Kidney epithelial cell (primary cell): ENCODE measurements around the gene LCN9. TPM values are rescaled to one million over a fixed set of nuclear protein-coding genes. Genes with fewer than 3 reads are reported as not detected.
"Not testable (repeated sequence)": the region's sequence is repeated elsewhere in the genome, so short reads cannot be mapped to it uniquely, and the experiment has no call there.

Source experiments
- DNase-seq: peaks from one replicate; pipeline ENCODE4 v3.0.0-alpha.2; 2010; ENCODE audit warnings: low read depth
- H3K27me3 ChIP-seq: 2 replicates; pipeline ENCODE4 v1.6.0; 2011; ENCODE audit warnings: low read length; ENCODE audit not compliant: control insufficient read depth, insufficient read depth
- H3K36me3 ChIP-seq: 2 replicates; pipeline ENCODE4 v1.5.1; 2011; ENCODE audit warnings: low read length; ENCODE audit not compliant: control insufficient read depth, insufficient read depth
- H3K4me3 ChIP-seq: 2 replicates; pipeline ENCODE4 v1.5.1; 2011; ENCODE audit warnings: low read depth, mild to moderate bottlenecking, control low read depth, low read length
- CTCF ChIP-seq: IDR thresholded peaks from 2 replicates; pipeline ENCODE4 v1.5.1; 2011; ENCODE audit warnings: mild to moderate bottlenecking, moderate library complexity, low read length, control low read depth, inconsistent platforms; ENCODE audit not compliant: insufficient read depth, poor library complexity, severe bottlenecking
- total RNA-seq: library from RNA; depleted of rRNA; stranded (reverse); fragments of >200 nt; gene quantifications from 2 replicates; pipeline ENCODE4 v1.2.3, GENCODE V29; 2015

The LCN9 gene
- total RNA-seq, 1 donor from 2014 or later, result not detected

GRCh38 chr9:135670721-135671590, 7.8 kb downstream of the LCN9 start:
- DNase-seq, result no peak
- peaks cover 2% of the 10 kb centered on the region for H3K27me3 ChIP-seq
- no peak for TF ChIP-seq CTCF

GRCh38 chr9:135671591-135672041, 8.5 kb downstream of the LCN9 start:
- H3K4me3 ChIP-seq, result no peak overlapping the region
- no peaks in the 10 kb centered on the region for H3K36me3 ChIP-seq
- DNase-seq, result no peak
- no peak for TF ChIP-seq CTCF
- H3K27me3 ChIP-seq, result peaks cover 2% of the 10 kb centered on the region

More at GRCh38 chr9:135670721-135671590, 7.8 kb downstream of the LCN9 start:
- Histone ChIP-seq H3K4me3 (no peak overlapping the region), H3K36me3 (no peaks in the 10 kb centered on the region)

GRCh38 chr9:135672786-135673185, 9.7 kb downstream of the LCN9 start:
- H3K4me3 ChIP-seq, H3K27me3 ChIP-seq, H3K36me3 ChIP-seq, DNase-seq: not testable (repeated sequence)

GRCh38 chr9:135673941-135674340, 10.8 kb downstream of the LCN9 start:
- TF ChIP-seq CTCF, result no peak
- DNase-seq, result no peak
- Histone ChIP-seq H3K27me3 (no peaks in the 10 kb centered on the region), H3K36me3 (no peaks in the 10 kb centered on the region), H3K4me3 (no peak overlapping the region)

GRCh38 chr9:135674977-135675376, 11.9 kb downstream of the LCN9 start:
- H3K36me3 ChIP-seq, result no peaks in the 10 kb centered on the region
- DNase-seq, result no peak
- no peak for TF ChIP-seq CTCF

GRCh38 chr9:135676891-135677290, 13.8 kb downstream of the LCN9 start:
- no peak for DNase-seq
- Histone ChIP-seq H3K36me3 (no peaks in the 10 kb centered on the region), H3K4me3 (no peak overlapping the region), H3K27me3 (no peaks in the 10 kb centered on the region)
- TF ChIP-seq CTCF, result no peak

More at GRCh38 chr9:135674977-135675376, 11.9 kb downstream of the LCN9 start:
- no peaks in the 10 kb centered on the region for H3K27me3 ChIP-seq
- H3K4me3 ChIP-seq, result no peak overlapping the region
